ENCODE measurements around the gene BAZ2B. TPM values are rescaled to one million over a fixed set of nuclear protein-coding genes. Genes with fewer than 3 reads are reported as not detected.

The BAZ2B gene
- total RNA-seq, 1 experiment from 2014 or later, result 54.9 TPM

DNA sequence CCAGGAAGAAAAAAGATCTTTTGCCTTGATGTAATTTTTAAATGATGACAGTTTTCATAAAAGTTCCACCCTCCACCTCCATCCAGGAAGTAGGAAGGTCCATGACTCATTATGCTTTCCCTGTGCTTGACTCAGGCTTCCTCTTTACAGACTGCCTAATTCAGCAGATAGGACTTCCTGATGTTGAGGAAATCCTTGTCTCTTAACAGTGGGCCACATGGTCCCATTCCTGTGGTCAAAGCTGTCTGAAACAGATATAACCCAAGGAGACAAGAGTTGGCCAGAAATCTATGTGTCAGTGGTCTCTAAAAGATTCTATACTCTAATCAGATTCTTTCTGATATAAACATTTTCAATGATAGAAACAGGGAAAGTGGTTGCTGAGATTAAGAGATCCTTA lies 119.1 kb downstream of the BAZ2B start:
- Mint-ChIP-seq H3K36me3 (ENCODE audit: insufficient read depth in 1 of 3, low read depth in 3 of 3) (peaks cover 13 to 19% (median 13%) of the 10 kb centered on the region in 3 experiments), H3K27ac (peak overlapping the region; percentile 7 to 55 (median 11); a peak in 3 of 7 replicates), H3K4me1 (0 out of 4 replicates have a peak, but pooled peaks cover 0 to 2% of the 10 kb centered on the region in 2 experiments), H3K4me3 (no peak overlapping the region), H3K9me3 (peaks cover 4 to 5% of the 10 kb centered on the region in 2 experiments; a peak in 2 of 5 replicates), H3K27me3 (ENCODE audit: low read depth) (no peaks in the 10 kb centered on the region)
- Histone ChIP-seq H3K4me1 (ENCODE audit: insufficient read depth, low read length) (no peaks in the 10 kb centered on the region), H3K27me3 (ENCODE audit: insufficient read depth, low read length) (no peaks in the 10 kb centered on the region), H2BK120ac (ENCODE audit: low read depth, low read length, poor library complexity, severe bottlenecking) (no peak overlapping the region), H2AFZ (ENCODE audit: low read length) (no peak overlapping the region), H2AK5ac (ENCODE audit: insufficient read length, low read length) (no peak overlapping the region), H3K23ac (ENCODE audit: insufficient read length, low read depth, low read length) (no peak overlapping the region), H3K9ac (ENCODE audit: extremely low read depth, insufficient read length, low read length) (no peak overlapping the region), H3K4me2 (ENCODE audit: insufficient read depth, insufficient read length, low read length) (no peak overlapping the region), H3K56ac (ENCODE audit: insufficient read length, low read depth, low read length) (no peak overlapping the region), H2BK15ac (ENCODE audit: low read depth, low read length) (no peak overlapping the region), H4K8ac (replicated peaks; ENCODE audit: insufficient read length, low read depth, low read length) (no peak overlapping the region), H3K9me3 (ENCODE audit: control insufficient read depth, low read depth, low read length) (no peaks in the 10 kb centered on the region), H3K79me1 (ENCODE audit: insufficient read depth, low read depth, low read length, poor library complexity, severe bottlenecking) (no peaks in the 10 kb centered on the region), H3K14ac (ENCODE audit: insufficient read depth, low read length) (no peak overlapping the region), H3K4ac (ENCODE audit: low read depth, low read length) (no peak overlapping the region), H4K5ac (ENCODE audit: insufficient read length, low read depth, low read length) (no peak overlapping the region), H3K27ac (ENCODE audit: insufficient read length, low read depth, low read length) (no peak overlapping the region), H3K79me2 (ENCODE audit: insufficient read depth, low read length) (no peaks in the 10 kb centered on the region), H3K23me2 (ENCODE audit: insufficient read length, low read depth, low read length, poor library complexity, severe bottlenecking) (no peaks in the 10 kb centered on the region), H2BK5ac (ENCODE audit: insufficient read length, low read length) (no peak overlapping the region), H3K18ac (ENCODE audit: insufficient read length, low read depth, low read length) (no peak overlapping the region), H4K91ac (ENCODE audit: insufficient read length, low read depth, low read length) (no peak overlapping the region), H2BK20ac (ENCODE audit: low read depth, low read length, poor library complexity, severe bottlenecking) (no peak overlapping the region), H4K20me1 (ENCODE audit: control insufficient read depth, insufficient read depth, insufficient read length) (no peaks in the 10 kb centered on the region), H3T11ph (ENCODE audit: low read length) (no peak overlapping the region), H2BK12ac (ENCODE audit: insufficient read length, low read depth, low read length) (no peak overlapping the region)
- TF ChIP-seq, protein P1, sequence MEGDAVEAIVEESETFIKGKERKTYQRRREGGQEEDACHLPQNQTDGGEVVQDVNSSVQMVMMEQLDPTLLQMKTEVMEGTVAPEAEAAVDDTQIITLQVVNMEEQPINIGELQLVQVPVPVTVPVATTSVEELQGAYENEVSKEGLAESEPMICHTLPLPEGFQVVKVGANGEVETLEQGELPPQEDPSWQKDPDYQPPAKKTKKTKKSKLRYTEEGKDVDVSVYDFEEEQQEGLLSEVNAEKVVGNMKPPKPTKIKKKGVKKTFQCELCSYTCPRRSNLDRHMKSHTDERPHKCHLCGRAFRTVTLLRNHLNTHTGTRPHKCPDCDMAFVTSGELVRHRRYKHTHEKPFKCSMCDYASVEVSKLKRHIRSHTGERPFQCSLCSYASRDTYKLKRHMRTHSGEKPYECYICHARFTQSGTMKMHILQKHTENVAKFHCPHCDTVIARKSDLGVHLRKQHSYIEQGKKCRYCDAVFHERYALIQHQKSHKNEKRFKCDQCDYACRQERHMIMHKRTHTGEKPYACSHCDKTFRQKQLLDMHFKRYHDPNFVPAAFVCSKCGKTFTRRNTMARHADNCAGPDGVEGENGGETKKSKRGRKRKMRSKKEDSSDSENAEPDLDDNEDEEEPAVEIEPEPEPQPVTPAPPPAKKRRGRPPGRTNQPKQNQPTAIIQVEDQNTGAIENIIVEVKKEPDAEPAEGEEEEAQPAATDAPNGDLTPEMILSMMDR (conservative IDR thresholded peaks at IDR 0.05), result no peak
- DNase-seq, result no peak

All from H9 (cell line).